Mesodermal cell (in vitro differentiated cells): Measurements from ENCODE around the gene NME1.
"Not testable (repeated sequence)": the region's sequence is repeated elsewhere in the genome, so short reads cannot be mapped to it uniquely, and the experiment has no call there.

Source experiments
- H3K27ac ChIP-seq: 2 replicates; pipeline ENCODE4 v1.7.0; 2013; ENCODE audit warnings: mild to moderate bottlenecking, low read depth, low read length, moderate library complexity; ENCODE audit not compliant: severe bottlenecking
- H3K36me3 ChIP-seq: 2 replicates; pipeline ENCODE4 v1.7.1; 2013; ENCODE audit warnings: mild to moderate bottlenecking, low read length, moderate library complexity; ENCODE audit not compliant: control insufficient read depth, insufficient read depth
- H3K4me1 ChIP-seq: one replicate; pipeline ENCODE4 v1.7.1; 2013; ENCODE audit warnings: mild to moderate bottlenecking, low read length; ENCODE audit not compliant: insufficient read depth, control insufficient read depth, poor library complexity, severe bottlenecking
- H3K4me3 ChIP-seq: 2 replicates; pipeline ENCODE4 v1.7.0; 2013; ENCODE audit warnings: low read length, control low read depth, mild to moderate bottlenecking; ENCODE audit not compliant: insufficient read depth, poor library complexity, severe bottlenecking; ENCODE audit errors: extremely low read depth
- H3K9me3 ChIP-seq: 2 replicates; pipeline ENCODE4 v1.7.1; 2013; ENCODE audit warnings: mild to moderate bottlenecking, low read length, moderate library complexity; ENCODE audit not compliant: control insufficient read depth
- WGBS, 2 experiments: methylation state at CpG; one replicate each; pipeline ENCODE4 v1.1.5; 2013; ENCODE audit warnings: missing lambda C conversion rate in 2 of 2; ENCODE audit not compliant: insufficient coverage in 2 of 2; 5-methylcytosine and 5-hydroxymethylcytosine counted together

NME1 gene

GRCh38 chr17:51121620-51122472 is 31.5 kb upstream of the NME1 start:
- Histone ChIP-seq H3K27ac (peak overlapping the region; percentile 96), H3K4me3 (peak overlapping the region; percentile 54), H3K4me1 (peaks cover 10% of the 10 kb centered on the region), H3K9me3 (no peaks in the 10 kb centered on the region), H3K36me3 (peaks cover 4% of the 10 kb centered on the region)
- WGBS, 2 experiments = 10 to 12% methylated on average over 9 to 14 of the region's 23 CpGs

GRCh38 chr17:51122473-51123115 is 30.8 kb upstream of the NME1 start:
- 85 to 94% methylated on average over 4 to 5 of the region's 10 CpGs for WGBS, 2 experiments
- H3K4me1 ChIP-seq = peaks cover 10% of the 10 kb centered on the region
- H3K9me3 ChIP-seq, H3K36me3 ChIP-seq, H3K27ac ChIP-seq, H3K4me3 ChIP-seq: not testable (repeated sequence)

- WGBS, 2 experiments = 88 to 92% methylated on average over 2 of the region's 5 CpGs
Observed at GRCh38 chr17:51124640-51125503, 28.5 kb upstream of the NME1 start.

GRCh38 chr17:51128076-51128475 is 25.3 kb upstream of the NME1 start:
- peaks cover 3% of the 10 kb centered on the region for H3K4me1 ChIP-seq
- H3K4me3 ChIP-seq = no peak overlapping the region
- 67 to 75% methylated on average over 1 of the region's 3 CpGs for WGBS, 2 experiments

More at GRCh38 chr17:51124640-51125503, 28.5 kb upstream of the NME1 start:
- H3K9me3 ChIP-seq = no peaks in the 10 kb centered on the region
- H3K4me1 ChIP-seq = peaks cover 4% of the 10 kb centered on the region
- no peaks in the 10 kb centered on the region for H3K36me3 ChIP-seq
- no peak overlapping the region for H3K4me3 ChIP-seq
- no peak overlapping the region for H3K27ac ChIP-seq

GRCh38 chr17:51132964-51133319 is 20.4 kb upstream of the NME1 start:
- Histone ChIP-seq H3K27ac (peak overlapping the region; percentile 17), H3K9me3 (no peaks in the 10 kb centered on the region), H3K36me3 (no peaks in the 10 kb centered on the region), H3K4me1 (peaks cover 6% of the 10 kb centered on the region), H3K4me3 (no peak overlapping the region)

More at GRCh38 chr17:51128076-51128475, 25.3 kb upstream of the NME1 start:
- H3K36me3 ChIP-seq = no peaks in the 10 kb centered on the region
- H3K27ac ChIP-seq = no peak overlapping the region
- no peaks in the 10 kb centered on the region for H3K9me3 ChIP-seq

- WGBS, 2 experiments = 100% methylated on average over 1 of the region's 2 CpGs; no CpG with 5 or more reads in 1 of the 2 experiments
- peak overlapping the region; percentile 17 for H3K27ac ChIP-seq
- no peak overlapping the region for H3K4me3 ChIP-seq
- H3K4me1 ChIP-seq = peaks cover 6% of the 10 kb centered on the region
- H3K36me3 ChIP-seq = no peaks in the 10 kb centered on the region
- H3K9me3 ChIP-seq = no peaks in the 10 kb centered on the region
Observed at GRCh38 chr17:51133365-51133764, 20.0 kb upstream of the NME1 start.

GRCh38 chr17:51135956-51136355 is 17.4 kb upstream of the NME1 start:
- Histone ChIP-seq H3K4me1 (peaks cover 6% of the 10 kb centered on the region), H3K36me3 (no peaks in the 10 kb centered on the region), H3K4me3 (no peak overlapping the region), H3K9me3 (no peaks in the 10 kb centered on the region), H3K27ac (no peak overlapping the region)
- whole genome bisulfite sequencing, 2 experiments = 91 to 95% methylated on average over 3 of the region's 3 CpGs

GRCh38 chr17:51142597-51142996 is 10.8 kb upstream of the NME1 start:
- H3K27ac ChIP-seq = no peak overlapping the region
- no peak overlapping the region for H3K4me3 ChIP-seq
- H3K36me3 ChIP-seq = no peaks in the 10 kb centered on the region
- no peaks in the 10 kb centered on the region for H3K9me3 ChIP-seq
- no CpG with 5 or more reads among the region's 2 CpGs for WGBS, 2 experiments
- no peaks in the 10 kb centered on the region for H3K4me1 ChIP-seq

GRCh38 chr17:51144266-51145022 is 8.9 kb upstream of the NME1 start:
- no peaks in the 10 kb centered on the region for H3K9me3 ChIP-seq
- no peak overlapping the region for H3K4me3 ChIP-seq
- H3K27ac ChIP-seq = no peak overlapping the region
- no peaks in the 10 kb centered on the region for H3K36me3 ChIP-seq
- WGBS, 2 experiments = 83 to 86% methylated on average over 1 to 6 of the region's 6 CpGs
- no peaks in the 10 kb centered on the region for H3K4me1 ChIP-seq

GRCh38 chr17:51147650-51148049 is 5.7 kb upstream of the NME1 start:
- H3K4me1 ChIP-seq = no peaks in the 10 kb centered on the region
- 80 to 100% methylated on average over 2 to 3 of the region's 4 CpGs for WGBS, 2 experiments
- H3K27ac ChIP-seq = no peak overlapping the region
- H3K4me3 ChIP-seq = no peak overlapping the region
- no peaks in the 10 kb centered on the region for H3K9me3 ChIP-seq
- H3K36me3 ChIP-seq = no peaks in the 10 kb centered on the region
